Spleen (tissue), 11 donors: Measurements from ENCODE around the gene RUBCNL. TPM values are rescaled to one million over a fixed set of nuclear protein-coding genes. Genes with fewer than 3 reads are reported as not detected.

Source experiments
- DNase-seq: peaks from one replicate; pipeline ENCODE4 v3.0.0-alpha.2; 2020
- H3K27ac ChIP-seq, 8 donors: fragments of 200-600 bp; sonication (generic) in 7 of 8; 1 replicate in 4 of 8; 2 replicates in 4 of 8; pipeline versions ENCODE4 v1.5.0 to v1.8.0; 2016 to 2021; ENCODE audit warnings: inconsistent platforms in 4 of 8, mild to moderate bottlenecking in 4 of 8, moderate library complexity in 1 of 8
- H3K27me3 ChIP-seq, 7 donors: fragments of 200-600 bp; sonication (generic) in 6 of 7; replicated peaks in 1 of 7; 1 replicate in 4 of 7; 2 replicates in 3 of 7; pipeline versions ENCODE4 v1.5.0 to v1.8.0; 2016 to 2021; ENCODE audit warnings: inconsistent platforms in 3 of 7, mild to moderate bottlenecking in 1 of 7
- H3K36me3 ChIP-seq, 6 donors: fragments of 200-600 bp; sonication (generic) in 5 of 6; 1 replicate in 4 of 6; 2 replicates in 2 of 6; pipeline versions ENCODE4 v1.5.0 to v1.8.0; 2016 to 2021; ENCODE audit warnings: inconsistent platforms in 2 of 6
- H3K4me1 ChIP-seq, 6 donors: fragments of 200-600 bp; sonication (generic) in 5 of 6; 1 replicate in 3 of 6; 2 replicates in 3 of 6; pipeline versions ENCODE4 v1.5.0 to v1.8.0; 2016 to 2021; ENCODE audit warnings: inconsistent platforms in 3 of 6
- H3K4me3 ChIP-seq, 8 donors: fragments of 200-600 bp; sonication (generic) in 7 of 8; 1 replicate in 4 of 8; 2 replicates in 4 of 8; pipeline versions ENCODE4 v1.5.0 to v1.8.0; 2016 to 2021; ENCODE audit warnings: inconsistent platforms in 4 of 8, mild to moderate bottlenecking in 4 of 8, moderate library complexity in 2 of 8
- H3K9me3 ChIP-seq, 8 donors: fragments of 200-600 bp; sonication (generic) in 7 of 8; 1 replicate in 4 of 8; 2 replicates in 4 of 8; pipeline versions ENCODE4 v1.5.0 to v1.8.0; 2016 to 2021; ENCODE audit warnings: inconsistent platforms in 4 of 8
- CTCF ChIP-seq, 11 experiments: fragments of 200-600 bp in 7 of 11; fragments of 450-650 bp in 4 of 11; sonication (generic) in 4 of 11; IDR thresholded peaks in 8 of 11; conservative IDR thresholded peaks in 3 of 11; 1 replicate in 7 of 11; 2 replicates in 4 of 11; pipeline versions ENCODE4 v1.4.0 to v1.8.0; 2016 to 2021; ENCODE audit warnings: antibody characterized with exemption in 11 of 11, inconsistent platforms in 4 of 11, mild to moderate bottlenecking in 1 of 11
- POLR2A ChIP-seq, 3 donors: fragments of 450-650 bp; IDR thresholded peaks; one replicate each; pipeline ENCODE4 v1.5.1; 2017; ENCODE audit warnings: antibody characterized with exemption in 3 of 3, mild to moderate bottlenecking in 1 of 3
- POLR2AphosphoS5 ChIP-seq, 3 donors: sonication (generic); formaldehyde crosslinking; IDR thresholded peaks; one replicate each; pipeline ENCODE4 v1.5.1; 2017; ENCODE audit warnings: antibody characterized with exemption in 3 of 3
- WGBS, 5 donors: extraction: QIAGEN DNeasy Blood & Tissue Kit in 3 of 5; methylation state at CpG; one replicate each; pipeline versions ENCODE4 v1.1.5 to v1.1.7; 2013 to 2018; 5-methylcytosine and 5-hydroxymethylcytosine counted together
- intact Hi-C: fragments of 100-400 bp; cut with DNase I; formaldehyde crosslinking; loops from one replicate; pipeline ENCODE4 v1.15.0; 2023; ENCODE audit warnings: low total_unique reads
- polyA plus RNA-seq, 3 donors: library from polyadenylated mRNA; stranded (reverse); fragments of 200-250 nt; gene quantifications; one replicate each; pipeline ENCODE4 v1.2.1, GENCODE V29; 2013
- total RNA-seq, 7 donors: library from RNA; depleted of rRNA in 3 of 7; stranded (reverse); fragments of >200 nt in 3 of 7; fragmentation: NEBNext Ultra II Directional in 4 of 7; extraction: Animal tissue kit (Norgen Biotek cat#: 25700) in 4 of 7; gene quantifications; one replicate each; pipeline versions ENCODE4 v1.1.0 to v1.2.1, GENCODE V29; 2016 to 2021
- donor health status: healthy with polysubstance abuse.
- donor health status: DM: no; HTN: no; CAD: no; lungs with moderate emphysema.
- donor health status: DM: no; HTN: no; CAD: no.
- donor health status: Bipolar disorder and iron deficiency.
- donor health status: healthy.
- donor health status: DM: no; HTN: no; CAD: no.
- donor health status: DM: yes; HTN: yes; CAD: no.

The RUBCNL gene
- total and polyA plus RNA-seq, 10 donors: 28.9 to 77.2 (median 48.4) TPM

- no peak for TF ChIP-seq POLR2A (IDR thresholded peaks at IDR 0.05)
- TF ChIP-seq CTCF (IDR thresholded peaks at IDR 0.05 in 8 of 11, conservative IDR thresholded peaks at IDR 0.05 in 3 of 11): no peak
- no peak for TF ChIP-seq POLR2AphosphoS5 (IDR thresholded peaks at IDR 0.05)
- WGBS, 5 donors: 78 to 91% (median 85%) methylated on average over 1 of the region's 1 CpG
- Histone ChIP-seq H3K9me3 (no peaks in the 10 kb centered on the region), H3K27me3 (no peaks in the 10 kb centered on the region), H3K36me3 (peaks cover 0 to 97% (median 19%) of the 10 kb centered on the region in 6 donors), H3K4me1 (peaks cover 0 to 8% (median 0%) of the 10 kb centered on the region in 6 donors), H3K4me3 (no peak overlapping the region), H3K27ac (no peak overlapping the region)
- DNase-seq: no peak
- intact Hi-C loops: no loop called here
These were observed 27.3 kb downstream of the RUBCNL start for GRCh38 chr13:46359714-46360113.

- Histone ChIP-seq H3K4me3 (no peak overlapping the region), H3K9me3 (no peaks in the 10 kb centered on the region), H3K27me3 (no peaks in the 10 kb centered on the region), H3K4me1 (peaks cover 0 to 32% (median 0%) of the 10 kb centered on the region in 6 donors), H3K36me3 (peaks cover 0 to 98% (median 17%) of the 10 kb centered on the region in 6 donors), H3K27ac (peak overlapping the region in 1 of 8 donors; percentile 22)
- WGBS, 5 donors: 84 to 91% (median 87%) methylated on average over 11 of the region's 11 CpGs
- DNase-seq: no peak
- TF ChIP-seq POLR2A (IDR thresholded peaks at IDR 0.05): no peak
- TF ChIP-seq POLR2AphosphoS5 (IDR thresholded peaks at IDR 0.05): no peak
- TF ChIP-seq CTCF (IDR thresholded peaks at IDR 0.05 in 8 of 11, conservative IDR thresholded peaks at IDR 0.05 in 3 of 11): no peak
- intact Hi-C loops: no loop called here
These were observed 31.0 kb downstream of the RUBCNL start for GRCh38 chr13:46355901-46356590.

- WGBS, 5 donors: 57 to 73% (median 68%) methylated on average over 5 of the region's 5 CpGs
- H3K4me3 ChIP-seq: no peak overlapping the region
- TF ChIP-seq POLR2A (IDR thresholded peaks at IDR 0.05): no peak
- no peak for TF ChIP-seq CTCF (IDR thresholded peaks at IDR 0.05 in 8 of 11, conservative IDR thresholded peaks at IDR 0.05 in 3 of 11)
- no peak for TF ChIP-seq POLR2AphosphoS5 (IDR thresholded peaks at IDR 0.05)
- H3K9me3 ChIP-seq: no peaks in the 10 kb centered on the region
- no peak for DNase-seq
- peaks cover 0 to 32% (median 0%) of the 10 kb centered on the region in 6 donors for H3K4me1 ChIP-seq
- peak overlapping the region in 5 of 8 donors; percentile 18 to 74 (median 73) for H3K27ac ChIP-seq
- intact Hi-C loops: no loop called here
- H3K27me3 ChIP-seq: no peaks in the 10 kb centered on the region
- peaks cover 0 to 98% (median 16%) of the 10 kb centered on the region in 6 donors for H3K36me3 ChIP-seq
These were observed 32.0 kb downstream of the RUBCNL start for GRCh38 chr13:46355088-46355468.
